Activated CD4-positive, alpha-beta T cell treated with anti-CD3 and anti-CD28 coated beads, Interleukin-2, amount 10 ng/mL, durations not matched to agents 7 days and 5 days (primary cell): ENCODE results near the gene SSX4. TPM values are rescaled to one million over a fixed set of nuclear protein-coding genes. Genes with fewer than 3 reads are reported as not detected.
"Not testable (repeated sequence)": the region's sequence is repeated elsewhere in the genome, so short reads cannot be mapped to it uniquely, and the experiment has no call there.

Experiments
- CTCF ChIA-PET: fragments of 350-600 bp; sonication (Branson Sonifier 250); formaldehyde crosslinking; loops from one replicate; lab custom pipeline; 2021; ENCODE audit warnings: antibody characterized with exemption; lab: Charles Lee
- POLR2A ChIA-PET: fragments of 350-600 bp; sonication (Branson Sonifier 250); formaldehyde crosslinking; loops from one replicate; lab custom pipeline; 2021; ENCODE audit warnings: antibody characterized with exemption; lab: Charles Lee
- DNase-seq: peaks from one replicate; pipeline ENCODE4 v3.0.0-alpha.2; 2020
- H3K27ac Mint-ChIP-seq: one replicate; pipeline ENCODE4 v1.8.0; 2021; ENCODE audit warnings: mild to moderate bottlenecking, moderate library complexity, mixed read lengths
- H3K27me3 Mint-ChIP-seq: one replicate; pipeline ENCODE4 v1.8.0; 2021; ENCODE audit warnings: mixed read lengths
- H3K36me3 Mint-ChIP-seq: one replicate; pipeline ENCODE4 v1.8.0; 2021; ENCODE audit warnings: low read depth, mixed read lengths
- H3K4me1 Mint-ChIP-seq: one replicate; pipeline ENCODE4 v1.8.0; 2021; ENCODE audit warnings: mixed read lengths
- H3K4me3 Mint-ChIP-seq: one replicate; pipeline ENCODE4 v1.8.0; 2021; ENCODE audit warnings: mild to moderate bottlenecking, moderate library complexity, mixed read lengths
- H3K9me3 Mint-ChIP-seq: one replicate; pipeline ENCODE4 v1.8.0; 2021; ENCODE audit warnings: mixed read lengths
- total RNA-seq, 2 experiments: library from RNA; stranded (reverse); gene quantifications; one replicate each; pipeline ENCODE4 v1.2.3, GENCODE V29; 2021

The SSX4 gene
- total RNA-seq, 2 experiments from 2014 or later: not detected

DNA sequence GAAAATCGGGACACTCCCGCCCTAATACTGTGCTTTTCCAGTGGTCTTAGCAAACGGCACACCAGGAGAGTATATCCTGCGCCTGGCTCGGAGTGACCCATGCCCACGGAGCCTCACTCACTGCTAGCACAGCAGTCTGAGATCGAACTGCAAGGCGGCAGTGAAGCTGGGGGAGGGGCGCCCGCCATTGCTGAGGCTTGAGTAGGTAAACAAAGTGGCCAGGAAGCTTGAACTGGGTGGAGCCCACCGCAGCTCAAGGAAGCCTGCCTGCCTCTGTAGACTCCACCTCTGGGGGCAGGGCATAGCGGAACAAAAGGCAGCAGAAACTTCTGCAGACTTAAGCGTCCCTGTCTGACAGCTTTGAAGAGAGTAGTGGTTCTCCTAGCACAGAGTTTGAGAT, 50.4 kb downstream of the SSX4 start:
- H3K27ac Mint-ChIP-seq, H3K27me3 Mint-ChIP-seq, H3K4me3 Mint-ChIP-seq, CTCF ChIA-PET, H3K36me3 Mint-ChIP-seq, H3K9me3 Mint-ChIP-seq, POLR2A ChIA-PET, H3K4me1 Mint-ChIP-seq: not testable (repeated sequence)
- DNase-seq: peak; percentile 9

Other genes starting within 250 kb of the SSX4 start
- not detected for gene SSX5, start 186.7 kb upstream of the SSX4 start, total RNA-seq
- gene SSX1, start 128.1 kb upstream of the SSX4 start, total RNA-seq: not detected
- gene SSX3, start 26.8 kb upstream of the SSX4 start, total RNA-seq: not detected
- not detected for gene SSX4B, start 28.4 kb downstream of the SSX4 start, total RNA-seq
- 10 to 100 TPM; 78.3 to 78.9 TPM for gene SLC38A5, start 86.7 kb downstream of the SSX4 start, total RNA-seq
- gene FTSJ1, start 92.7 kb downstream of the SSX4 start, total RNA-seq: 10 to 100 TPM; 59.5 to 60.2 TPM
- gene PORCN, start 125.5 kb downstream of the SSX4 start, total RNA-seq: 10 to 100 TPM; 12.5 to 13.3 TPM
- gene EBP, start 138.3 kb downstream of the SSX4 start, total RNA-seq: 100 to 1,000 TPM; 246 to 251 TPM
- gene TBC1D25, start 156.2 kb downstream of the SSX4 start, total RNA-seq: 10 to 100 TPM; 19.5 to 20.4 TPM
- gene RBM3, start 190.9 kb downstream of the SSX4 start, total RNA-seq: 100 to 1,000 TPM; 270 to 289 TPM
- 10 to 100 TPM; 37.8 to 44.5 TPM for gene WDR13, start 214.0 kb downstream of the SSX4 start, total RNA-seq